ENCODE data around the gene BNIP1.
"Not testable (repeated sequence)": the region's sequence is repeated elsewhere in the genome, so short reads cannot be mapped to it uniquely, and the experiment has no call there.

Gene BNIP1

DNA sequence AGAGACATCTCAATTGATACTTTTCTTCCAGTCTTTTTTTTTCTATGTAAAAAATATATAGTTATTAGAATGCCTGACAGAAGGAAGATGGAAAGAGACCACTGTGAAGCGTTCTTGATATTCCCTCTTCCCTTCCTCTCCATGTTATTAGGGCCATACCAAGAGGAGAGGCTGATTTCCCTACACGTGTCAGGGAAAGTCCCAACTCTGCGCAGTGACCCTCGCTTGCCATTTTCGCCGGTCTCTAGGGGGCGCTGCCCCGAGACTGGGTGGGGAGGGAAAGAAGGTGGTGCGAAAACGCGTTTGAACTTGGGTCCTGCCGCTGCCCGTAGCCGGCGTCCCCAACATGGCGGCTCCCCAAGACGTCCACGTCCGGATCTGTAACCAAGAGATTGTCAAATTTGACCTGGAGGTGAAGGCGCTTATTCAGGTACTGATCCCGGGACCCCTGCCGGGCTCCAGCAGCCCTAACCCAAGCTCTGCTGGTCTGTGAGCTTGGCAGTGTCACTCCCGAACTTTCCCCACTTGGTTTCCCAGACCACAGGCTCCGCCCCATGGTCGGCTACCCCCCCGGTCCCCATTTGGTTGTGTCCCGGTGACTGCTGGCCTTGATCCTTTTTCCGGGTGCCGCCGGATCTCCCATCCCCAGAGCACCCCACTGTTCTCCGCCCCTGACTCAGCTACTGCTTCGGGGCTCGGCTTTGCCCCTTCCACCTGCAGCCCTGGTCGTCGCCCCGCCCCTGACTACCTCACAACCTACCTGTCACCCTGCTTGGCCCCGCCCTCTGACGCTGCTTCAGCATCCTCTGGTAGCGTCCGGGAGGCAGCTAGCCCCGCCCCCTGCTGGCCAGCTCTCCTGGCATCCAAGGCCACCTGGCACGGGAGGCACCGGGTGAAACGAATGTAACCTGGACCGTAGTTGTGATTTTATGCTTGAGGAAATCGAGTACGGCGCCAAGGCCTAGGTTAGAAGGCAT lies at the start of gene BNIP1:
Gene BNIP1, plus strand, starts transcription at position 332 of the 977 bp plus-strand sequence. Its CDS starts 15 bp downstream, at position 347.
- peak; percentile 99 for DNase-seq (ENCODE audit: low spot score)

DNA sequence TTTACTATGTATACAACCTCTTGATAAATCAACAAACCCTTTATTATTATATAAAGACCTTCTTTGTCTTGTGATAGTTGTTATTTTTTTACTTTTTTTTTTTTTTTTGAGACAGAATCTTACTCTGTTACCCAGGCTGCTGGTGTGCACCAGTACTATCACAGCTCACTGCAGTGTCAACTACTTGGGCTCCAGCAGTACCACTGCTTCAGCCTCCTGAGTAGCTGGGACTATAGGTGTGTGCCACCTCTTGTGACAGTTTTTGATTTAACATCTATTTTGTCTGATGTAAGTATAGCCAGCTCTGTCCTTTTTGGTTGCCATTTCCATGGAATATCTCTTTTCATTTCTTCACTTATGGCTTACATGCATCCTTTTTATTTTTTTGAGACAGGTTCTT lies 45.5 kb upstream of the BNIP1 start:
- no peak for DNase-seq (ENCODE audit: low spot score)

DNA sequence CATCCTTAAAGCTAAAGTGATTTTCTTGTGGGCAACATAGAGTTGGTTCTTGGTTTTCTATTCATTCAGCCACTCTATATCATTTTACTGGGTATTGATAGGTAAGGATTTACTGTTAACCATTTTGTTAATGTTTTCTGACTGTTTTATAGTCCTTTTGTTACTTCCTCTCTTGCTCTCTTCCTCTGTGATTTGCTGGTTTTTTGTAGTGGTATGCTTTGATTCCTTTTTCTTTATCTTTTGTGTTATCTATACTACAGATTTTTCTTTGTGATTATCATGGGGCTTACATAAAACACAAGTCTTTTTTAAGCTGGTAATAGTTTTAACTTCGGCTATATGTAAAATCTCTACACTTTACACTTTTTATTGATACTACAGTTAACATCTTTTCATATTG lies 44.9 kb upstream of the BNIP1 start:
- DNase-seq (ENCODE audit: low spot score), result no peak

DNA sequence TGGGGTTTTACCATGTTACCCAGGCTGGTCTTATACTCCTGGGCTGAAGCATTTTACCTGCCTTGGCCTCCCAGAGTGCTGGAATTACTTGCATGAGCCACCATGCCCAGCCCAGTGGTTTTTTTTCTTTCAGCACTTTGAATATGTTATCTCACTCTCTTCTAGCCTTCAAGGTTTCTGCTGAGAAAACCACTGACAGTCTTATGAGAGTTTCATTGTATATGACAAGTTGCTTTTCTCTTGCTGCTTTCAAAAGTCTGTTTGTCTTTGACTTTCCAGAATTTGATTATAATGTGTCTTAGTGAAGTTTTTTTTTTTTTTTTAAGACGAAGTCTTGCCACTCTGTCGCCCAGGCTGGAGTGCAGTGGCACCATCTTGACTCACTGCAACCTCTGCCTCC lies 43.1 kb upstream of the BNIP1 start:
- DNase-seq (ENCODE audit: low spot score), result no peak

DNA sequence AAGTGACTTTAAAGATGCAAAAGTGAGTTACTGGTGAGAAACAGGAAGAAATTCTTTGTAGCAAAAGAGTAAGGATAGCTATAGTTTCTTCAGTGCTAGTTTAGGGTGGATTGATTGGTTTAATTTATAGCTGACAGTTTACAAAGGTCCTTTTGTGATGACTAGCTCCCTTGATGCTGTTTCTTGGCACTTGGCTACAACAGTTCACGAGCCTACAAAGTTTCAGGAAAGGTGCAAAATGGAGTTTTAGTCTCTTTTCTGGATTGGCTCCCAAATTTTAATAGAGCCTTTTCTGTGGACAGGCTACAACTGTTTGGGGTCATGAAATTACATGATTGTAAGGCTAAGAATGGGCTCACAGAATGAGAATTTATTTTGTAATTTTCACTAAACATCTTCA lies 40.9 kb upstream of the BNIP1 start:
- no peak for DNase-seq (ENCODE audit: low spot score)

- no peak for DNase-seq (ENCODE audit: low spot score)
Measured at GRCh38 chr5:173108914-173109313, 35.4 kb upstream of the BNIP1 start.

DNA sequence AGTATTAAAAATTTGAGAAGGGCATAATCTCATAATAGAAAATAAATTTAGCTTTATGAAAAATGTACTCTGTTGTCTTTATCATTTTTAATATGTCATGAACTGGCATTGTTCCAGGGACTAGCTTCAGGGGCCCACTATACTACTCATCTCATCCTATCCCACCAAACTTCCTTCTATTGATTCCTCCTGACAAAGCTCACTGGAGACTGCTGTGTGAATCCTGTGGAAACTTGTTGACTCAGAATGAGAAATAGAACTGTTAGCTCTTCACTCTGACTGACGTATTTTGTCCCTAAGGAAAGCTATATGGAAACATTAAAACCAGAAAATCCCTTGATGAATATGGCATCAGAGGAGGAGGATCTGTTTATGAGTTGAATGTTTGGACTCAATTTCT lies 29.8 kb upstream of the BNIP1 start:
- no peak for DNase-seq (ENCODE audit: low spot score)

DNA sequence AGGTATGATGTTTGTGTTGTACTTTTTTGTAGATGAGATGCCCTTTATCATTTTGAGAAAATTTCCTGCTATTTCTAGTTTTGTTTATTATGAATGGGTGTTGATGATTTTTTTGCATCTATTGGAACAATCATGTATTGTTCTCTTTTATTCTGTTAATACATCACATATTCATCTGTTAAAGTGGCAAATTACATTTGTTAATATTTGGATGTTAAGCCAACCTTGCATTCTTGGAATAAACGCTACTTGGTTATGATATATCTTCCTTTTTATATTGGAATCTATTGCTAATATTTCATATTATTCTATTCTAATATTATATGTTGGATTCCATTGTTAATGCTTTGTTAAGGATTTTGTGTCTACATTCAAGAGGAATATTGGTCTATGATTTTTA lies 24.6 kb upstream of the BNIP1 start:
- DNase-seq (ENCODE audit: low spot score), result no peak

DNA sequence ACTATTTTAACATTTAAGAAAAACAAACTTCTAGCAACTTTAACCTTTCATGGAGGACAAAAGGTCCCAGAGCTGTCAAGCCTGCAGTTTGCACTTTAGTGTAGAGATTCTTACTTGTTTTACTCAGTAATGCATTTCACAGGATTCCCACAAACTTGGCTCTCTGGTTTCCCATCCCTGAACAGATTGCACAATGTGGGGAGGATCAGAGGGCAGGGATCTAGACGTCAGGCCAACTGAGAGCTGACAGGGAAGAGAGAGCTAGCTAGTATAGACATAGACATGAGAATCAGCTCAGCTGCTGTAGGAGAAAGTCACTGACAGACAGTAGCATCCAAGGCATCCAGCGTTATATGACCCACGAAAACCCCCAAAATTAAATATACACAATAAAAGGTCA lies 20.9 kb upstream of the BNIP1 start:
- DNase-seq (ENCODE audit: low spot score), result no peak

- DNase-seq (ENCODE audit: low spot score), result not testable (repeated sequence)
Measured at GRCh38 chr5:173132166-173132565, 12.2 kb upstream of the BNIP1 start.

GRCh38 chr5:173138707-173139106 lies 5.6 kb upstream of the BNIP1 start:
- no peak for DNase-seq (ENCODE audit: low spot score)

DNA sequence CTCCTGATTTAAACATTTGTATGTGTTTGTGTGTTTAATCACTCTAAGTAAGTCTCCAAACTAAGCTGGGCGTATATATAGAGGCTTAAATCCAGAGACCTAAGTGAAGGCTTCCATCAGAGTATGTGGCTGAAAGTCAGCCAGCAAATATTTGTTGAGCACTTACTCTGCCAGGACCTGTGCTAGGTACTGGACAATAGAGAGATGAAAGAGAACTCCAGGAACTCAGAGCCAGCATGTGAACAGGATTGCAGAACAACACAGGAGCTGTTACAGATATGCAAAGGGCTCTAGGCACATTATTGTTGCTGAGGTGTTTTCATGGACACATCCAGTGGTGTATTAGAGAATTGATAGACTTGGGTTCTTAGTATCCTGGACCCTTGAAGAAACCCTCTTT lies 4.7 kb upstream of the BNIP1 start:
- DNase-seq (ENCODE audit: low spot score), result no peak

- no peak for DNase-seq (ENCODE audit: low spot score)
Measured at GRCh38 chr5:173140769-173141168, 3.6 kb upstream of the BNIP1 start.

DNA sequence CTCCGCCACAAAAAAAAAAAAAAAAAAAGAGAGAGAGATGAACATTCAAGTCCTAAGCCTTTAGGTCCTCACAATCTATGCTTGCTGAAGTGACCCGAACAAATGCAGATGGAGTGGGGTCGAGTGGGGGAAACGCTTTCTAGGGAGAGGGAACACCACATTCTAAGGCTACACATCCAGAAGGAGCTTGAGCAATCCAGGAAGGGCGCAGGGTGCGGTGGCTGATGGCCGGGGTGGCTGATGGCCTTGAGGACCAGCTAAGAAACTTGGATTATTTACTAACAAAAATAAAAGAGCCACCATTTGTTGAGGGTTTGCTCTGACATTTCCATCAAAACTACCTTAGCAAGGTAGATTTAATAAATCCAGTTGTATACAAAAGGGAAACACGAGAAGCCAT lies 764 bp upstream of the BNIP1 start:
- DNase-seq (ENCODE audit: low spot score), result no peak

DNA sequence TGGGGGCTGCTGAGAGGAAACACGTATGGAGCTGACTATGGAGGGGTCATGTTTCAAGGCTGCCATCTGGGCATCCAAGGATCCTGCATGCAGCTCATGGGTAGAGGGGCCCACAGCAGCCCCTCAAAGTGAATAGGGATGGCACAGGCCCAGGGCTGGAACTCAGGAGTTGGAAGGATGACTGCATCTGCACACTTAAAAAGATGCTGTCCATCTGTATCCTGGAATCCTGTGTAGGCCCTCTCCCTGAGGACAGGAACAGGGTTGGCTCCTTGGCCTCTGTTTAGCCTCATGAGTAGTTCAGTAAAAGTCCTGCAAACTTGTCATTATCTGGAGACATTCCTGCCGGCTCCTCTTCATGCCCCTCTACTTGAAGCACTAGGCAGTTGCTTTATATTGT lies 4.0 kb downstream of the BNIP1 start:
- DNase-seq (ENCODE audit: low spot score), result no peak

- no peak for DNase-seq (ENCODE audit: low spot score)
Measured at GRCh38 chr5:173152547-173152946, 8.2 kb downstream of the BNIP1 start.

- DNase-seq (ENCODE audit: low spot score), result no peak
Measured at GRCh38 chr5:173153842-173154241, 9.5 kb downstream of the BNIP1 start.

DNA sequence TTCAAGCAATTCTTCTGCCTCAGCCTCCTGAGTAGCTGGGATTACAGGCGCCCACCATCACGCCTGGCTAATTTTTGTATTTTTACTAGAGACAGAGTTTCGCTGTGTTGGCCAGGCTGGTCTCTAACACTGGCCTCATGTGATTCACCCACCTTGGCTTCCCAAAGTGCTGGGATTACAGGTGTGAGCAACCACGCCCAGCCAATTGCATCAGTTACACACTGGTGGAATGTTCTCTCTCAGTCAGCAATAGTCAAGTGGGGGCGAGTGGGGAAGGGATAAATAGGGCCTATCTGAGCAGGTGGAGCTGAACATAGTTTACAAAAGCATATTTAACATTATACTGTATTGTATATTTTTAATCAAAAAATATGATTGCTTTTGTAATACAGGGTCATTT lies 10.3 kb downstream of the BNIP1 start:
- DNase-seq (ENCODE audit: low spot score), result not testable (repeated sequence)

DNA sequence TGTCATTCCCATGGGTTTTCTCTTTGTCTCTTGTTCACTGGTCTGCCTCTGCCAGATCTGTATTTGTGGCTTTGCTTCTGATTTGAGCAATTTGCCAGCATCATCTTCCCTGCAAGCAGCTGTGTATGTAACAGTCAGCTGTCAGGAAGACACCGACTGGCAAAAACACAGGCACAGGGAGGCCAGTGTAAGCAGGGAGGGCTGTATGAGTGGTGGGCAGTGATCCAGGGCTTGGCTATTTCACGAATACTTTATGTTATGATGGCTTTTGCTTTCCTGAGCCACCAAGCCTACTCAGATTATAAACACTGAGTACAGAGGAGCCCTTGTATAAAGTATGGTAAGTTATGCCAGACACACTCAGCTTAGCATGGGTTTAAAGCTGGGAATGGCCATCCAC lies 11.6 kb downstream of the BNIP1 start:
- DNase-seq (ENCODE audit: low spot score), result no peak

DNA sequence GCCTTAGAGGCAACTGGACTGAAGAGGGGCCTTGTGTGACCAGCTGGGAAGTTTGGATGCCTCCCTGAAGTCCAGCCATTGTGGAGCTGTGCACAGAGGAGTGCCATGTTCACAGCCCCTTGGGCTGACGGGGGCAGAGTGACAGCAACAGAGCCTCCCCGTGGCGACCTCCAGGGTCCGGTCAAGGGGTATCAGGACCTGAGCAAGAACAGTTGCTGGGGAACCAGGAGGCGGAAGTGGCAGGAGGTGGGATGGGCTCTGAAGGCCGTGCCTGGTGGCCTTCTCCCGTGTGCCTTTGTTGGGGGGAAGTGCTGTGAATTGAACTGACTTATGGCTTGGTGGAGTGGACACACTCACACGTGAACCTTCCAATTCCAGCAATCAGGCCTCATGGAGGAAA lies 14.0 kb downstream of the BNIP1 start:
- DNase-seq (ENCODE audit: low spot score), result no peak

DNA sequence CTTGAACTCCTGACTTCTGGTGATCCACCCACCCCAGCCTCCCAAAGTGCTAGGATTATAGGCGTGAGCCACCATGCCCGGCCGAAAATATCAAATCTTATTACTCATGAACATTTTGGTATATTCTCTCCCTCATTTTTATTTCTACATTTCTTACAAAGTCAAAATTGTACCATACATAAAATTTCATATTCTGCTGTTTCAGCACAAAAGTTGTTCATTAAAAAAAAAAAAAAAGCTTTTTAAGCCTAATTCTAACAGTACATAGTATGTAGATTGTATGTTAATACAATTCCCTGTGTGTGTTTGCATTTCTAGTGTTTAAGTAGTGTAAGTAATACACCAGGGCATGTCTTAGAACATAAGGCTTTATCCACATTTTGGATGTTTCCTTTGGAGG lies 14.9 kb downstream of the BNIP1 start:
- no peak for DNase-seq (ENCODE audit: low spot score)

DNA sequence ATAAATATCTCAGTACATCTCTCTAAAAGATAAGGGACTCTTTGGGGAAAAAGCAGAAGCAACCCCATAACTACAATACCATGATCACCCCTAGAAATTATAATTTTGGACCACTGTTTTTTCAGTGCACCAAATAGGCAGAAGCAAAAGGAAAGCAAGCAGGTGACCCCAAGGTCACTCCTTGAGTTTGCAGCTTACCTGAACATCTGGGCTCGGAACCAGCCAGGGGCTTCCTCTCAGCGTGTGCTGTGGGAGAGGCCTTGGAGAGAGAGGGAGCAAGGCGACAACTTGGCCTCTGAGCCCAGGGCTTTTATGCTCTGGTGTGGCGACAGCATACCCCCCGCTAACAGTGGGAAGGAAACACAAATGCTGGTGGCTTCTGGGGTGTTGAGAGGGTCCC lies 16.8 kb downstream of the BNIP1 start:
- DNase-seq (ENCODE audit: low spot score), result no peak

- DNase-seq (ENCODE audit: low spot score), result no peak
Measured at GRCh38 chr5:173163219-173163618, 18.9 kb downstream of the BNIP1 start.
